SK-N-SH treated with all-trans-retinoic acid at 6 μM for 48 hours (cell line): ENCODE measurements around the gene ELMO1.

Experiments used
- ATAC-seq: fragments of 200-7000 bp; cut with Tn5 transposase; 3 replicates; pipeline ENCODE4 v1.9.1; 2020; ENCODE audit warnings: mild to moderate bottlenecking, moderate library complexity
- ARNTL ChIP-seq: fragments of 450-650 bp; formaldehyde crosslinking; IDR thresholded peaks from 2 replicates; pipeline ENCODE4 v1.5.0; 2020; ENCODE audit warnings: low read depth, mild to moderate bottlenecking, moderate library complexity, borderline replicate concordance
- BACH2 ChIP-seq: fragments of 250-450 bp; sonication (Bioruptor Pico); IDR thresholded peaks from 2 replicates; pipeline ENCODE4 v1.9.0; 2021; ENCODE audit warnings: mild to moderate bottlenecking, borderline replicate concordance
- CREB5 ChIP-seq: fragments of 250-450 bp; sonication (Bioruptor Pico); IDR thresholded peaks from 2 replicates; pipeline ENCODE4 v1.5.1; 2020; ENCODE audit warnings: low read depth, mild to moderate bottlenecking, moderate library complexity
- CSDC2 ChIP-seq: fragments of 250-450 bp; sonication (Bioruptor Pico); IDR thresholded peaks from 2 replicates; pipeline ENCODE4 v1.5.0; 2020; ENCODE audit warnings: mild to moderate bottlenecking, moderate library complexity
- CSRNP3 ChIP-seq: fragments of 250-450 bp; sonication (Bioruptor Pico); IDR thresholded peaks from 2 replicates; pipeline ENCODE4 v1.5.1; 2021; ENCODE audit warnings: mild to moderate bottlenecking, moderate library complexity
- ESRRG ChIP-seq: fragments of 250-450 bp; sonication (Bioruptor Pico); IDR thresholded peaks from 2 replicates; pipeline ENCODE4 v1.6.1; 2021; ENCODE audit warnings: mild to moderate bottlenecking
- GLIS3 ChIP-seq: fragments of 250-450 bp; sonication (Bioruptor Pico); IDR thresholded peaks from 2 replicates; pipeline ENCODE4 v1.5.0; 2020; ENCODE audit warnings: mild to moderate bottlenecking, moderate library complexity
- ISL1 ChIP-seq: fragments of 250-450 bp; sonication (Bioruptor Pico); IDR thresholded peaks from 2 replicates; pipeline ENCODE4 v2.1.2; 2022; ENCODE audit warnings: mild to moderate bottlenecking, moderate library complexity
- OSR1 ChIP-seq: fragments of 250-450 bp; sonication (Bioruptor Pico); IDR thresholded peaks from 2 replicates; pipeline ENCODE4 v1.8.0; 2022; ENCODE audit warnings: moderate library complexity, mild to moderate bottlenecking, inconsistent platforms
- PATZ1 ChIP-seq: fragments of 250-450 bp; sonication (Bioruptor Pico); IDR thresholded peaks from 2 replicates; pipeline ENCODE4 v1.8.0; 2020; ENCODE audit warnings: mild to moderate bottlenecking, moderate library complexity, borderline replicate concordance
- POU6F1 ChIP-seq: fragments of 250-450 bp; sonication (Bioruptor Pico); IDR thresholded peaks from 2 replicates; pipeline ENCODE4 v1.8.0; 2021; ENCODE audit warnings: low read depth, mild to moderate bottlenecking, moderate library complexity, borderline replicate concordance
- PPARA ChIP-seq: fragments of 250-450 bp; sonication (Bioruptor Pico); IDR thresholded peaks from 2 replicates; pipeline ENCODE4 v1.5.0; 2020; ENCODE audit warnings: mild to moderate bottlenecking, borderline replicate concordance
- SNAI2 ChIP-seq: fragments of 250-450 bp; sonication (Bioruptor Pico); IDR thresholded peaks from 2 replicates; pipeline ENCODE4 v1.5.0; 2020; ENCODE audit warnings: mild to moderate bottlenecking, moderate library complexity
- TCF4 ChIP-seq: fragments of 250-450 bp; sonication (Bioruptor Pico); IDR thresholded peaks from 2 replicates; pipeline ENCODE4 v1.8.0; 2021; ENCODE audit warnings: mild to moderate bottlenecking, moderate library complexity, borderline replicate concordance
- TOX ChIP-seq: fragments of 250-450 bp; sonication (Bioruptor Pico); IDR thresholded peaks from 2 replicates; pipeline ENCODE4 v1.8.0; 2021; ENCODE audit warnings: mild to moderate bottlenecking, moderate library complexity, borderline replicate concordance
- TSHZ2 ChIP-seq: fragments of 250-450 bp; sonication (Bioruptor Pico); IDR thresholded peaks from 2 replicates; pipeline ENCODE4 v1.5.0; 2020; ENCODE audit warnings: mild to moderate bottlenecking, moderate library complexity
- ZC3H10 ChIP-seq: fragments of 250-450 bp; sonication (Bioruptor Pico); IDR thresholded peaks from 2 replicates; pipeline ENCODE4 v1.5.1; 2021; ENCODE audit warnings: mild to moderate bottlenecking, moderate library complexity
- ZFP3 ChIP-seq: fragments of 250-450 bp; sonication (Bioruptor Pico); IDR thresholded peaks from 2 replicates; pipeline ENCODE4 v1.5.0; 2020; ENCODE audit warnings: mild to moderate bottlenecking, moderate library complexity
- ZFP30 ChIP-seq: fragments of 450-650 bp; formaldehyde crosslinking; IDR thresholded peaks from 2 replicates; pipeline ENCODE4 v1.5.0; 2022; ENCODE audit warnings: mild to moderate bottlenecking, moderate library complexity
- ZNF565 ChIP-seq: fragments of 450-650 bp; formaldehyde crosslinking; conservative IDR thresholded peaks from 2 replicates; pipeline ENCODE4 v1.5.0; 2020; ENCODE audit warnings: low read depth, mild to moderate bottlenecking, moderate library complexity
- ZNF70 ChIP-seq: fragments of 450-650 bp; formaldehyde crosslinking; IDR thresholded peaks from 2 replicates; pipeline ENCODE4 v1.5.0; 2020; ENCODE audit warnings: mild to moderate bottlenecking, moderate library complexity
- ZNF8 ChIP-seq: fragments of 450-650 bp; formaldehyde crosslinking; IDR thresholded peaks from 2 replicates; pipeline ENCODE4 v1.5.0; 2020; ENCODE audit warnings: mild to moderate bottlenecking, moderate library complexity

Gene ELMO1

GRCh38 chr7:37201003-37201875, 247.4 kb downstream of the ELMO1 start:
- ATAC-seq, result peak; percentile 89
- TF ChIP-seq GLIS3 (CRISPR knock-in tag) (no peak), SNAI2 (CRISPR knock-in tag) (0 out of 2 replicates have a peak, but pooled peaks have one; percentile 22), POU6F1 (CRISPR knock-in tag) (no peak), ZC3H10 (CRISPR knock-in tag) (no peak), ZFP3 (CRISPR knock-in tag) (0 out of 2 replicates have a peak, but pooled peaks have one; percentile 20), ISL1 (no peak), CSRNP3 (CRISPR knock-in tag) (no peak), CSDC2 (CRISPR knock-in tag) (no peak), ZNF565 (CRISPR knock-in tag) (no peak), BACH2 (CRISPR knock-in tag) (no peak), OSR1 (CRISPR knock-in tag) (no peak), ESRRG (no peak), PATZ1 (CRISPR knock-in tag) (no peak), TCF4 (CRISPR knock-in tag) (peak; percentile 44; the same call in 1 of the 2 replicates), ZNF8 (no peak), ARNTL (CRISPR knock-in tag) (no peak), ZNF70 (CRISPR knock-in tag) (no peak), ZFP30 (CRISPR knock-in tag) (no peak), PPARA (CRISPR knock-in tag) (0 out of 2 replicates have a peak, but pooled peaks have one; percentile 53), CREB5 (no peak), TOX (CRISPR knock-in tag) (no peak), TSHZ2 (CRISPR knock-in tag) (no peak)
- TF ChIP-seq, all 23 proteins: peak for 4

- TF ChIP-seq BACH2 (CRISPR knock-in tag) (no peak), PATZ1 (CRISPR knock-in tag) (no peak), ZNF8 (no peak), TSHZ2 (CRISPR knock-in tag) (no peak), CREB5 (no peak), ZFP30 (CRISPR knock-in tag) (no peak), SNAI2 (CRISPR knock-in tag) (no peak), ZC3H10 (CRISPR knock-in tag) (no peak), ISL1 (no peak), ZNF70 (CRISPR knock-in tag) (no peak), ZFP3 (CRISPR knock-in tag) (no peak)
- TF ChIP-seq, all 23 proteins: peak for 0
- peak; percentile 95 for ATAC-seq
Measured at GRCh38 chr7:37198906-37199485, 249.7 kb downstream of the ELMO1 start.
